Keratinocyte (primary cell): ENCODE data around the gene FYB1. TPM values are rescaled to one million over a fixed set of nuclear protein-coding genes. Genes with fewer than 3 reads are reported as not detected.

ENCODE experiments used
- DNase-seq: peaks from one replicate; pipeline ENCODE4 v3.0.0-alpha.2; 2011; ENCODE audit warnings: low read depth, missing footprints, low spot score
- FAIRE-seq: peaks from 2 replicates; lab custom pipeline; 2011; peaks lifted over from hg19 to GRCh38; lab: Jason Lieb, UNC
- H2AFZ ChIP-seq: 2 replicates; pipeline ENCODE4 v1.6.0; 2012; ENCODE audit warnings: low read length, control low read depth, inconsistent platforms; ENCODE audit not compliant: control insufficient read depth
- H3K27ac ChIP-seq: 2 replicates; pipeline ENCODE4 v1.5.1; 2011; ENCODE audit warnings: low read length; ENCODE audit not compliant: control insufficient read depth, insufficient read depth
- H3K27me3 ChIP-seq: 3 replicates; pipeline ENCODE4 v1.6.0; 2011; ENCODE audit warnings: low read length; ENCODE audit not compliant: control insufficient read depth, insufficient read depth; ENCODE audit errors: extremely low read depth
- H3K36me3 ChIP-seq, 2 experiments: 2 replicates in 1 of 2; 3 replicates in 1 of 2; pipeline ENCODE4 v1.5.1; 2011; ENCODE audit warnings: low read length in 2 of 2, mild to moderate bottlenecking in 1 of 2; ENCODE audit not compliant: control insufficient read depth in 2 of 2, insufficient read depth in 2 of 2; ENCODE audit errors: extremely low read depth in 1 of 2
- H3K4me1 ChIP-seq: 3 replicates; pipeline ENCODE4 v1.5.1; 2011; ENCODE audit warnings: low read length; ENCODE audit not compliant: control insufficient read depth, insufficient read depth; ENCODE audit errors: extremely low read depth
- H3K4me2 ChIP-seq: 3 replicates; pipeline ENCODE4 v1.6.0; 2011; ENCODE audit warnings: low read depth, low read length; ENCODE audit not compliant: control insufficient read depth, insufficient read depth; ENCODE audit errors: extremely low read depth
- H3K4me3 ChIP-seq, 3 experiments: fragments of 200-600 bp in 1 of 3; sonication (generic) in 1 of 3; 2 replicates in 2 of 3; 3 replicates in 1 of 3; pipeline ENCODE4 v1.5.1; 2011 to 2016; ENCODE audit warnings: low read length in 3 of 3, mild to moderate bottlenecking in 3 of 3, control low read depth in 2 of 3, inconsistent platforms in 1 of 3, low read depth in 1 of 3, mixed read lengths in 1 of 3, mixed run types in 1 of 3, moderate library complexity in 1 of 3; ENCODE audit not compliant: control insufficient read depth in 2 of 3, insufficient read depth in 2 of 3; ENCODE audit errors: extremely low read depth in 1 of 3
- H3K79me2 ChIP-seq: 2 replicates; pipeline ENCODE4 v1.6.0; 2012; ENCODE audit warnings: low read length; ENCODE audit not compliant: control insufficient read depth, insufficient read depth
- H3K9ac ChIP-seq: 3 replicates; pipeline ENCODE4 v1.6.0; 2011; ENCODE audit warnings: low read length; ENCODE audit not compliant: control insufficient read depth, insufficient read depth; ENCODE audit errors: extremely low read depth
- H3K9me1 ChIP-seq: 3 replicates; pipeline ENCODE4 v1.6.0; 2011; ENCODE audit warnings: low read length; ENCODE audit not compliant: control insufficient read depth, insufficient read depth; ENCODE audit errors: extremely low read depth
- H3K9me3 ChIP-seq: 2 replicates; pipeline ENCODE4 v1.5.1; 2012; ENCODE audit warnings: low read depth, low read length; ENCODE audit not compliant: control insufficient read depth
- H4K20me1 ChIP-seq: 3 replicates; pipeline ENCODE4 v1.6.0; 2011; ENCODE audit warnings: low read length; ENCODE audit not compliant: control insufficient read depth, insufficient read depth; ENCODE audit errors: extremely low read depth
- EZH2 ChIP-seq: IDR thresholded peaks from one replicate; pipeline ENCODE4 v1.6.1; 2012; ENCODE audit warnings: inconsistent platforms, mild to moderate bottlenecking, low read length, moderate library complexity
- dilution Hi-C: fragments of 300-500 bp; cut with MboI; formaldehyde crosslinking; loops from one replicate; pipeline ENCODE4 v1.7.0; 2020; ENCODE audit warnings: low sequenced_read_pairs; ENCODE audit not compliant: extremely low pct_ligation_motif_present
- polyA plus RNA-seq, 5 experiments: library from polyadenylated mRNA; depleted of rRNA in 3 of 5; stranded (reverse) in 3 of 5; stranded (forward) in 1 of 5; unstranded in 1 of 5; fragments of >200 nt; gene quantifications; 1 replicate in 1 of 5; 2 replicates in 3 of 5; 3 replicates in 1 of 5; pipeline versions ENCODE4 v1.2.1 to v1.2.3, GENCODE V29; 2011 to 2012; ENCODE audit warnings: missing spikeins in 2 of 5, low read depth in 1 of 5, low replicate concordance in 1 of 5
- TF ChIP-seq, protein P1 (sequence below), 3 experiments: IDR thresholded peaks in 1 of 3; conservative IDR thresholded peaks in 1 of 3; optimal IDR thresholded peaks in 1 of 3; 2 replicates in 2 of 3; 3 replicates in 1 of 3; pipeline versions ENCODE3 to v1.5.1; 2011; ENCODE audit warnings: low read length in 3 of 3, mild to moderate bottlenecking in 3 of 3, moderate library complexity in 2 of 3, control low read depth in 1 of 3, inconsistent platforms in 1 of 3; ENCODE audit not compliant: insufficient read depth in 2 of 3; ENCODE audit errors: extremely low read depth in 1 of 3

The FYB1 gene
- polyA plus RNA-seq, 1 donor (not counting 4 experiments of a cell fraction or from before 2014, with no cell fraction given) = 0.29 TPM

DNA sequence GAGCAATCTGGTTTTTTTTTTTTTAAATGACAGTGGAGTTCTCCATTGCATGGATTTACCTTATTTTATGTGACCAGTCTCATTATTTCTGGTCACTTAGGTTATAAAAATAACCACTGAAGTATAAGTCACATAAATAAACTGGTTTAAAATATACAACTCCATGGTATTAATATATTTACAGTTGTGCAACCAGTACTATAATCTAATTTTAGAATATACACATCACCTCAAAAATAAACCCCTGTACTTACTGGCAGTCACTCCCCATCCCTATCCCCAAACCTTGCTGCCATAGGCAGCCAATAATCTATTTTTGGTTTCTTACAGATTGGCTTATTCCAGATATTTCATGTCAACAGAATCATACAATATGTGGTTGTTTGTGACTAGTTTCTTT, 57.8 kb downstream of the FYB1 start:
- Histone ChIP-seq H3K9ac (no peak overlapping the region), H3K9me3 (no peaks in the 10 kb centered on the region), H3K79me2 (no peaks in the 10 kb centered on the region), H4K20me1 (no peaks in the 10 kb centered on the region), H3K27ac (no peak overlapping the region), H3K4me1 (peaks cover 14% of the 10 kb centered on the region), H3K36me3 (no peaks in the 10 kb centered on the region), H3K4me3 (no peak overlapping the region), H2AFZ (no peak overlapping the region), H3K9me1 (no peaks in the 10 kb centered on the region), H3K4me2 (no peak overlapping the region), H3K27me3 (no peaks in the 10 kb centered on the region)
- dilution Hi-C loops = no loop called here
- TF ChIP-seq EZH2 = no peak
- TF ChIP-seq, protein P1, sequence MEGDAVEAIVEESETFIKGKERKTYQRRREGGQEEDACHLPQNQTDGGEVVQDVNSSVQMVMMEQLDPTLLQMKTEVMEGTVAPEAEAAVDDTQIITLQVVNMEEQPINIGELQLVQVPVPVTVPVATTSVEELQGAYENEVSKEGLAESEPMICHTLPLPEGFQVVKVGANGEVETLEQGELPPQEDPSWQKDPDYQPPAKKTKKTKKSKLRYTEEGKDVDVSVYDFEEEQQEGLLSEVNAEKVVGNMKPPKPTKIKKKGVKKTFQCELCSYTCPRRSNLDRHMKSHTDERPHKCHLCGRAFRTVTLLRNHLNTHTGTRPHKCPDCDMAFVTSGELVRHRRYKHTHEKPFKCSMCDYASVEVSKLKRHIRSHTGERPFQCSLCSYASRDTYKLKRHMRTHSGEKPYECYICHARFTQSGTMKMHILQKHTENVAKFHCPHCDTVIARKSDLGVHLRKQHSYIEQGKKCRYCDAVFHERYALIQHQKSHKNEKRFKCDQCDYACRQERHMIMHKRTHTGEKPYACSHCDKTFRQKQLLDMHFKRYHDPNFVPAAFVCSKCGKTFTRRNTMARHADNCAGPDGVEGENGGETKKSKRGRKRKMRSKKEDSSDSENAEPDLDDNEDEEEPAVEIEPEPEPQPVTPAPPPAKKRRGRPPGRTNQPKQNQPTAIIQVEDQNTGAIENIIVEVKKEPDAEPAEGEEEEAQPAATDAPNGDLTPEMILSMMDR (optimal IDR thresholded peaks at IDR 0.05 in 1 of 3, IDR thresholded peaks at IDR 0.05 in 1 of 3, conservative IDR thresholded peaks at IDR 0.05 in 1 of 3; ENCODE audit: extremely low read depth in 1 of 3, insufficient read depth in 2 of 3, low read length in 3 of 3) = no peak
- FAIRE-seq (no peak), DNase-seq (no peak)

DNA sequence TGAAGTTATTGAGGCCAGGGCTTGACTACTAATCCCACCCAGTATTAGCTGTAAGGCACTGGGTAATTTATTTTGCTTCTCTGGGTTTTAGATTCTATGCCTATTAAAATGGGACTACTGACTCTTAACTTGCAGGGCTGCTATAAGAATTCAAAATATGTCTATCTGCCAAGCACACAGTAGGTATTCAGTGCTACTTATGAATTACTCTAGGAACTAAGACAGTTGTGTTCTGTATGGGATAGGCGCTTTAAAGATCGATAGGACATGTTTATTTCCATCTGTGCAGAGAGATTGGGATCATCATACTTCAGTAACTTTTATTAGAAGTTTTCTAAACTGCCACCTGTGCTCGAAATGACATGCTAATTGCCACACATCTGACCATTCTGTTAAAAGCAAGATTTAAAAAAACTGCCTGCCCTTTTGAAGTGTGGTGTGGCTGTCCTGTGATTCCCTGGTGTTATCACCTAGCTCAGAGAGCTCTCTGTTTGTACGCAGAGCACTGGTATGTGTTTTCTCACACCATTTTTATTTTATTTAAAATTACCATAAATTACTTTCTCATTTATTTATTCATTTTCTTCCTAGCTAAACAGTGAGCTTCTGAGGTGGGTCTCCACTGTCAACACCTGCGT, 58.7 kb downstream of the FYB1 start:
- no peak overlapping the region for H3K4me3 ChIP-seq
- H3K4me2 ChIP-seq = no peak overlapping the region
- dilution Hi-C loops = no loop called here
- no peaks in the 10 kb centered on the region for H3K27me3 ChIP-seq
- H2AFZ ChIP-seq = no peak overlapping the region
- H3K4me1 ChIP-seq = peaks cover 14% of the 10 kb centered on the region
- no peak overlapping the region for H3K27ac ChIP-seq
- no peak overlapping the region for H3K9ac ChIP-seq
- no peaks in the 10 kb centered on the region for H3K9me3 ChIP-seq
- H3K79me2 ChIP-seq = no peaks in the 10 kb centered on the region
- DNase-seq = no peak
- H4K20me1 ChIP-seq = no peaks in the 10 kb centered on the region
- no peaks in the 10 kb centered on the region for H3K9me1 ChIP-seq
- no peak for FAIRE-seq
- TF ChIP-seq EZH2 = no peak
- H3K36me3 ChIP-seq = no peaks in the 10 kb centered on the region
